Measurements from ENCODE around the gene GLS. TPM values are rescaled to one million over a fixed set of nuclear protein-coding genes. Genes with fewer than 3 reads are reported as not detected.
"Not testable (repeated sequence)": the region's sequence is repeated elsewhere in the genome, so short reads cannot be mapped to it uniquely, and the experiment has no call there.

GLS gene
- total RNA-seq, 1 donor from 2014 or later, result 179 TPM

DNA sequence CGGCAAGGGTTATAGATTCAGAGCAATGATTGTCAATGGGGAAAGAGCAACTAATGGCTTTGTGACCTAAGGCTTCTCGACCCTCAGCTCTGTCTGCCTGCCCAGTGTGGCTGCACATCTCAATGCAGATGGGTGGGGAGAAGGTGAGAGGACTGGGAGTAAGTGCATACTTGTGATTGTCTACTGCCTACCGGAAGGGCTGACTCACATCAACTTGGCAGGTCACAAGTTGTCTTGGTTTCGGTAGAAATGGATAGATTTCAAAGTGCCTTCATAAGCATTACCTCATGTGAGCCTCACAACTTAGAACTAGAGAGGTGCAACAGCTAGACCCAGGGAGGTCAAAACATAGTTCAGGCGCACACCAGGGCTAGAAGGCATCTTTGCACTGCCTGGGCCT, 104.0 kb downstream of the GLS start:
- intact Hi-C loops (cut with micrococcal nuclease), result loop anchor here (5.0 kb wide), 1 partner anchor 82 kb away; no protein-coding TSS in a partner anchor

DNA sequence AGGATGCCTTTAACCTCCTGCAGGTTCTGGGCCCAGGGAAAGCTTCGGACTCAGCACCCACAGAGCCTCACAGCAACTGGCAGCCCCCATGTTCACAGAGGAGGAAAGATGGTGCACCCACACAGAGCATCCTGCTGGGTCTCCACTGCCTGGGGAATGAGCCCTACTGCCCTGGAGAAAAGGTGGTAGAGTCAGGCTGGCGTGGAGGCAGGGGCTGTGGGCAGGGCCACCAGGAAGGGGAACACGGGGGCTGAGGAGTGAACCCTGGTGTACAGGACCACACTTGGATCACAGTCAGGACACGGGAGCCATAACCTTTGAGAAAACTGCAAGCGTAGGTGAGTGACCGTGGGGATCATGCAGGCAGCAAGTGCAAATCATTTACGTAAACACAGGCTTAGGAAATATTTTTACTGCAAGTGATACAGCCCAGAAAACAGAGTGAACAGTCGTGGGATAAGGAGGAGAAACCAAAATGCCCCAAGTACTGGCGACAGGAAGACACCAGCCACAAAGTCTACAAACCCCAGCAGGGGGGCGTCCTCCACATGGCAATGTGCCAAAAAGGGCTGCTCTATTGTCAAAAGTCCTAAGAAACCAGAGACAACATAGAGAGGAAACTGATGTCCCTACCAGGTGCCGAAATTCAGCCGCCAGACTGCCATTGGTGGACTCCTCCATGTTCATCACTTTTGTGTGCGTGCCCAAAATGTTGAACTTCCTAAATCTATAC, 105.8 kb downstream of the GLS start:
- intact Hi-C loops (cut with micrococcal nuclease), result no loop called here

DNA sequence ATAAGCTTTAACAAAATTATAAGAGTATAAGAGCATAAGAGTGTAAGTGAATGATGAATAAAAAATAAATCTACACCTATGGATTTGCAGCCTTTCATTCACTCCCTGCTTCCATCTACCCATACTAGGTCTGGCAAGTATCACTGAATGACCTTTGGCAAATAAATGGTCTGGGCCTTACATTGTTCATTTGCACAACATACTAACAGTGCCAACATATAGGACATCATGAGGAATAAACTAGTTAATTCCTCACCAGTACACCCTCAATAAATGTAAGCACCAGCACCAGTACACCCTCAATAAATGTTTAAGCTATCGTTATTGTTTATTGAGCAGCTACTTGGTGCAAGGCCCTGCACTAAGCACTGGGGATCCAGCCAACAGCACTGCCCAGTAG, 106.5 kb downstream of the GLS start:
- intact Hi-C loops (cut with micrococcal nuclease), result no loop called here

DNA sequence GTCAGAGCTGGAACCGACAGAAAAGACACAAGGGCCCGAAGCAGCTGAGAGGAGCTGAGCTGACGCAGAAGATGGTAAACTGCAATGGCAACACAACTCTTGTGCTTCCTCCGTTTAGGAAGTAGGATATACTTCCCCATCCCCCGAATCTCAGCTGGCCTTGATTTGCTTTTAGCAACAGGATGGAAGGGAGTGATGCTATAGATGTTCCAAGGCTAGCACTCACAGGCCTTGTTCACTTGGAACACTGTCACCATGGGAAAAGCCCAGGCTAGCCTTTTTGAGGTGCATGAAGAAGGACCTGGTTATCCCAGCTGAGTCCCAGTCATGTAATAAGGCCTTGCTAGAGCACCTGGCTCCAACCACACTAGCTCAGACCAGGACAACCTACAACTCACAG, 107.3 kb downstream of the GLS start:
- intact Hi-C loops (cut with micrococcal nuclease), result no loop called here

DNA sequence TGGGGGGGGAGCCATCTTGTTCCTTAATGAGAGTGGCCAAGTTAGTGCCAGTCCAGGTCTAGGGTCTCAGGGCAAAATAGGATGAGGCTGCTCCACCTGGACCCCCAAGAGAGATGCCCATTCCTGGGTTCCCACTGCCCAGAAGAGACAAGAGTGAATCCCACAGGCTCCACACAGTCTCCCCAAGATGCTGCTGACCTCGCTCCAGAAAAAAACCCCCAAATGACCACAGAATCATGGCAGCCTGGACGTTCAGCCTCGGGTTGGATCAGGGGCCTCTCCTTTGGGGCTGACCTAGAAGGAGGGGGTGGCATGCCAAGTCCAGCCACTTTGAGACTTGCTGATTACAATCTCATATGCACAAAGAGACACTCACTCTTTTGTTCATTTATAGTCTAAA, 108.3 kb downstream of the GLS start:
- intact Hi-C loops (cut with micrococcal nuclease), result loop anchor here (1.0 kb wide), 1 partner anchor 8 kb away; no protein-coding TSS in a partner anchor

DNA sequence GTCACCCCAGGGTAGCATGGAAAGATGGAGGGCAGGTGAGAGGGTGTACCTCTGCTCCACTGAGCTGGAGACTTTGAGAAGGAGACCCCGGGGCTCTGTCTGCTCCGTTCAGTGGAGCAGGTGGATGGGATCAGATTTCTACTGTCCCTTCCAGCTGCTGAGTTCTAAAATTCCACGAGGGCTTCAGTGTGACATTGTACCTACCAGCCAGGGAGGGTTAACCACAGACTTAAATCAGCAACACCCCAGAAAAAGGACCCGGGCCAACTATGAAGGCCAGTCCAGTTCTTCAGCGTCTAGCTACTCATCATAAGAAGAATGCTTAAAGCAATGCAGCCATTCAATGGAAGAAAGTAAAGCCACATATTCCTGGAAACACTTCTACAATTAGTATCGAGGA, 109.5 kb downstream of the GLS start:
- intact Hi-C loops (cut with micrococcal nuclease), result loop anchor here (2.0 kb wide), 1 partner anchor 15 kb away; no protein-coding TSS in a partner anchor

DNA sequence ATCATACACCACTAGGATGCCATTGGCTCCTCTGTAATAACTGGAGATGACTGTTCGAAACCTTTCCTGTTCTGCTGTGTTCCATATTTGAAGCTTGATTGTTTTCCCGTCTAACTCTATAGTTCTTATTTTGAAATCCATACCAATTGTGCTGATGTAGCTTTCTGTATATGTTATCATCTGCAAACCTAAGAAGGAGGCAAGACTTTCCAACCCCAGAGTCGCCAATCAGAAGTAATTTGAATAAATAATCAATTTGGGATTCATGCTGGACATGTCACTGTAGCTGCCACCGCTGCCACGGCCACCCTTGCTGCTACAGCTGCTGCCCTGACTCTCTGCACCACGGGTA, 112.6 kb downstream of the GLS start:
- intact Hi-C loops (cut with micrococcal nuclease), result no loop called here

DNA sequence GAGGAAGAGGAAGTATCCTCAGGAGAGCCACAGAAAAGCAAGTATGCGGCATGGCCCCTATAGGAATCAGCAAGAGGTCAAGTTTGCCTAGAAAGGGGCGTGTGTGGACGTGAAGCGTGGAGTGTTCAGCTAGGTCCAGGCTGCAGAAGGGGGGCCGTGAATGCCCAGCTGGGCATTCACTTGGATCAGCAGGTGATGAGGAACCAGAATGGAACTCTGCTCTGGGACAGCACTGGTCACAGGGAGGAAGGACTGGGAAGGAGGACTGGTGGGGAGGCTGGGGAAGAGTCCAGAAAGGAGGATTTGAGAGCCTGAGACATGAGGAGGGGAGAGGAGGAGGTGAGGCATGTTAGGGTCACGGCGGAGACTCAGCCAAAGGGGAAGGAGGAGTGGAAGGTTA, 113.5 kb downstream of the GLS start:
- intact Hi-C loops (cut with micrococcal nuclease), result no loop called here

DNA sequence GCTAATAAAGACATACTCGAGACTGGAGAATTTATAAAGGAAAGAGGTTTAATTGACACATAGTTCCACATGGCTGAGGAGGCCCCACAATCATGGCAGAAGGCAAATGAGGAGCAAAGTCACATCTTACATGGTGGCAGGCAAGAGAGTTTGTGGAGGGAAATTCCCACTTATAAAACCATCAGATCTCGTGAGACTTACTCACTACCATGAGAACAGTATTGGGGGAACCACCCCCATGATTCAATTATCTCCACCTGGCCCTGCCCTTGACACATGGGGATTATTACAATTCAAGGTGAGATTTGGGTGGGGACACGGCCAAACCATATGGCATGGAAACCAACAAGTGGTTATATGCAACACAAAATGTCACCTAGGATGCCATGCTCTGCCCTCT, 114.7 kb downstream of the GLS start:
- intact Hi-C loops (cut with micrococcal nuclease), result not testable (repeated sequence)

DNA sequence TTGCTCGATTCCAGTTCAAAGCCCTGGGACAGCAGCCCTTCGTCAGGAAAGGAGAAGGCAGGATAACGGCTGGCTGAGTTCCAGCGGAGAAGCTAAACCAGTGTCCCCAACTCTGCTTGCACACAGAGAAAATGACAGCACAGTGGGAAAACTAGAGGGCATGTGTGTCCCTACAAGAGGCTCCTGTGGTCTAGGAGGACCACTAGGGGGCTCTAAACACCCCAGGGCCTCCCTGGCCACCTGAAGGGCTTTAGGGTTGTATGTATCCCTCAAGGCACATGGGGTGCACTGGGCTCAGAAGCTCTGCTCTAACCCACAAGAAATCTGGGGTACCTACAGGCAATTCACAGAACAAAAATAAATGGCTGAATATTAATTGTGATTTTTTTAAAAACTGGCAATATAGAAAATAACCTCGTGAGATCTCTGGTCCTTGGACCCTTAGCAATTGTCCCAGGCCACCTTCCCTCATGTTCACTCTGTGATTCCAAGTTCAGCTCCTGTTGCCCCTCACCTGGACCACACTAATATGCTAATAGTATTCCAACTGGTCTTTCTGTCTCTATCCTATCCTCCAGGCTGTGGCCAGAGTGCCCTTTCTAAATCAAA, 115.8 kb downstream of the GLS start:
- intact Hi-C loops (cut with micrococcal nuclease), result loop anchor here (1.0 to 2.0 kb wide), 2 partner anchors 14 to 34 kb away; no protein-coding TSS in a partner anchor

DNA sequence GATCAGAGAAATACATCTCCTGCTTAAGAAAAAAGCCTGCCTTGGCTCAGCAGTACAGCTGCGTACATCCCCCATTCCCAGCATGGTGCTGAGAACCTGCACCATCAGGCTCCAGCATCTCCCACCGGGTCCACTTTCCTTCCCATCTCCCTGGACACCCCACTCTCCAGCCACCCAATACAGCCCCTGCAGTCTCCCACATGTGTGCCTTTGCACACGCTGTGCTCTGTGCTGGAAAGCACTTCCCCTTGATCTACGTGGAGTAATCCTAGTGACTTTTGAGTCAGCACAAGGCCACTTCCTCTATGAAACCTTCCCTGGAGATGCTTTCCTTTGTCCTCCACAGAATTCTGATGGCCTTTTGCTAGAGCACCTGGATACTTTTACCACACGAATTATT, 116.3 kb downstream of the GLS start:
- intact Hi-C loops (cut with micrococcal nuclease), result loop anchor here (1.0 to 2.0 kb wide), 2 partner anchors 14 to 33 kb away; no protein-coding TSS in a partner anchor

DNA sequence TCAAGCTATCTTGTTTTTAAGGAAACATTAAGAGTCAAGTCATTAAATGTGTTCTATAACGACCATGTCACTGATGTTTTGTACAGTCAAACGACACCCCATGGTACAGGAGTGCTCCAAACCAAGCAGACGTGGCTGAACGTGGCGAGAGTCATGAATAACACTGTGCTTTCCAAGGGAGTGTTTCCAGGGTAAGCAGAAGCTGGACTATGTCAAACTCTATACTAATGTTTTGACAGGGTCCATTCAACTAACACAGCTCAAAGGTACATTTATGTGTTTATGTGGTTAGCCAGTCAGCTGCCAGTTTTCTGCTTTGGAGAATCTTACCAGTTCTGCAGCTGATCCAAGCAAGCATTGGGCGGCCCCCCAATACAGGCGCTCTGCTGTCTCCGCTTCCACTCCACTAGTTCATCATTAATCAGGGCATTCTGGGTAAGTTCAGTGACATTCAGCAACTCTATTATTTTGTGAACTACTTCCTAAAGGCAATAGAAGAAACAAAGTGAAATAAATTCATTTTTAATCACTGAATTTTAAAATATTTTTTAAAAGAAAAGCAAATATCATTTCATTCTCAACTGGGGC, 117.0 kb downstream of the GLS start:
- intact Hi-C loops (cut with micrococcal nuclease), result loop anchor here (2.0 kb wide), 1 partner anchor 13 kb away; no protein-coding TSS in a partner anchor

DNA sequence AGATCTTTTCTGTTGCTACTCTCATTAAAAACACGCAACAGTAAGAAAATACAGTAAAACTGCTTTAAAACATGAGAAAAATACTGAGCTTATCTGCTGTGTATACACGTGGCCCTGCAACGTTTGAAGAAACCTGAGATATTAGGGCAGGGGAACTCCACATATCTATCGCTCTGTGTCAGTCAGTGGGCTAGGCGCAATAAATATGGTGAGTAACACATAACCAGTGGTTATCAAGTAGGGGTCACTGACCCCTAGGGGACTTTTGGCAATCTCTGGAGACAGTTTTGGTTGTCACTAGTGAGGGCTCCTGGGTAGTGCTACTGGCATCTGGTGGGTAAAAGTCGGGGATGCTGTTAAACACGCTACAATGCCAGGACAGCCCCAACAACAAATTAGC, 118.4 kb downstream of the GLS start:
- intact Hi-C loops (cut with micrococcal nuclease), result no loop called here

DNA sequence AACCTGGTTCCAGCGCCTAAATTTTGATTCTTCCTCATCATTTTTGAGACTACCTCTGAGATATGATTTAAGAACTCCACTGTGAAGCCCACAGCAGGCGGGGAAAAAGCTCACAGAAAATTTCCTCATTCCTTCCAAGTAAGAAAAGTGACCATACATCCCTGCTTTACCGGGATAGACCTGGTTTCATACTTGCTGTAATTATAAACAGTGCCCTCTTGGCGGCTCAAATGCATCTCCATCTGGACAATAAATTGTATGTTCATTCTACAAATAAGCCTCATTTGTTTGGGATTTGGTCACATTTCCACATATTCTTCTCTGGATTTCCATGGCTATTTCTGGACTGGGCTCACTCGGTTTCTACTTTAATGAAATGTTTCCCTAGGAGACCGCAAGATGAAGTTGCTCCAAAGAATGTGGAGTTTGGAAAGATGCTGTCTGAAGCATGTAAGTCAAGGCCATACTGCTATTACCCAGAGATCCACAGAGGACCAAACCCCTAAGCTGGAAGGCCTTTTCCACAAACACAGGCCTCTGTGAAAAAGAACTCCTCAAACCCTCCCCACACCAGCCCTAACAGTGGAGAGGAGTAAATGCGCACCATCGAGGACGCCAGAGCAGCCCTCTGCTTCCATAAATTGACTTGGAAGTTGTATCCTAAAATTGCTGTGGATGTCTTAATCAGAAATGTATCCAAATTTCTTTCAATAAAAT, 119.5 kb downstream of the GLS start:
- intact Hi-C loops (cut with micrococcal nuclease), result loop anchor here (1.0 kb wide), 1 partner anchor 11 kb away; no protein-coding TSS in a partner anchor

DNA sequence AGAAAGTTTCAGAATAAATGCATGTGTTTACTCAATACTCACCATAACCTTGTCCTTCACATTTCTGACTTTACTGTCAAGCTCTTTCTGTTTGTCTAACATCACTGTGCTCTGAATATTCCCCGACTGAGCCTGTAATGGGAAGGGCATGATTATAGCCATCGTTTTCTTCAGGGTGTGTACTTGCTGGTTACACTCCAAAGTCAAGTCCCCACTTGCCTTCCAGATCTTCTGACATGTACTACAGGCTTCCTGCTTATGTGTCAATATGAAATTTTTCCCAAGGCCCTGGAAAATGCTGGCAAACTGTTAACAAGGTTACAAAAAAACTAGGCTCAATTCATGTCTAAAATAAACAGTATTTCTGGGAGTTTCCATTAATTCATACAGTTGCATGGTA, 120.4 kb downstream of the GLS start:
- intact Hi-C loops (cut with micrococcal nuclease), result no loop called here

DNA sequence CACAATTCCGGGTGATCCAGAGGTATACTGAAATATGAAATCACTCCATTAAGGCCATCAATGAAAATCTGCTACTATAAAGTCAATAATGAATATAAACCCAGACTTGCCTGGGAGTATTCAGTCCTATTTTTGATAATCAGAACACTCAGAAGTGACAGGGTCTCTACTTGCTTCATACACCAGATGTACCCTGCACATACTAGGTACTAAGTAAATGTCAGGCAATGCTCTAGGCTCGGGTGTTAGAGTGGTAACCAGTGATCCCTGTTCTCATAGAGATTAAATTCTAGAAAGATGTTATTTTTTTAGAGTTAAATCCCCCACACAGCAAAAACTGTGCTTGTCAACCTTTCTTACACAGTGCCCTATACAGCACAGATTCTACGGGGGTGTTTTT, 121.0 kb downstream of the GLS start:
- intact Hi-C loops (cut with micrococcal nuclease), result no loop called here

DNA sequence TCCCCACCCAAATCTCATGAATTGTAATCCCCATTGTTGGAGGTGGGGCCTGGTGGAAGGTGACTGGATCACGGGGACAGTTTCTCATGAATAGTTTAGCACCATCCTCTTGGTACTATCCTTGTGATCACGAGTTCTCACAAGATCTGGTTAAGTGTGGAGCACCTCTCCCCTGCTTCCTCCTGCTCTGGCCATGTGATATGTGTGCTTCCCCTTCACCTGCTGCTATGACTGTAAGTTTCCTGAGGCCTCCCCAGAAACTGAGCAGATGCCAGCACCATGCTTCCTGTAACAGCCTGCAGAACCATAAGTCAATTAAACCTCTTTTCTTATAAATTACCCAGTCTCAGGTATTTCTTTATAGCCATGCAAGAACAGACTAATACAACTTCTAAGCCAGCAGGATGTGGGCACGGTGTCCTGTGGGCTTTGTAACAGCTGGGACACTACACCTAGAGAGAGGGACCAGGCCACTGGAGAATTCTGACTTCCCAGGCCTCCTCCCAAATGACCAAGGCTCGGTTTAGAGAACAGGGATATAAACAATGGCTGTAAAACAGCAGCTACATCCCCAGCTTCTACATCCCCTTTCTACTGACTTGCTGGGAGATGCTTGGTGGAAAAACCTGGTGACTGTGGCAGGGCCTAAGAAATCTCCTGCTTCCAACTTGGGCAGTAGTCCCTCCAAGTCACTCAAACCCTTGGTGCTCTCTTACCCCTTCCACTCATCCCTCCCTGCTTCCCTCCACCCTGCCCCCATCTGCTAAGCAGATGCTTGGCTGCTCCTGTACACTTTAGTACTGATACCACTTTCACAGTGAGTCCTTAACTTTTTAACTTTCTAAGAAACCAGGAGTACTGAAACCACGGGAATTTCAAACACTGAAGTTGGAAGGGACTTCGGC, 123.0 kb downstream of the GLS start:
- intact Hi-C loops (cut with micrococcal nuclease), result loop anchor here (1.0 kb wide), 1 partner anchor 21 kb away; no protein-coding TSS in a partner anchor

DNA sequence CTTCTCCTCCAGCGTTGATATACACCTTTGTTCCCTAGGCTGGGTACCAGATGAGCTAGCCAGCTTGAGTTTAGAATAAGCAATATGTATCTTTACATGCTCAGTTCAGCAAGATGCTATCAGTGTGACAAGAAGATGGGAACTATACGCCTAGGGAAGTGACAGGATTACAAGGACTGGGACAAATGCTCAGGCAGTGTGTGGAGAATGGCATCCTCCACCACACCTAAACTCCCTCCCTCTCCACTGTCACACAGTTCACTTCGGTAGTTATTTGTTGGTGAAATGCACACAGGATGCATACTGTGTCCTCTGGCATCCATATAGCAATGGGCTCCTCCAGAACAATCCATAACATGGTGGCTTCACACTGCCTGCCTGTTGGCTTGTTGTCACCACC, 125.7 kb downstream of the GLS start:
- intact Hi-C loops (cut with micrococcal nuclease), result no loop called here

DNA sequence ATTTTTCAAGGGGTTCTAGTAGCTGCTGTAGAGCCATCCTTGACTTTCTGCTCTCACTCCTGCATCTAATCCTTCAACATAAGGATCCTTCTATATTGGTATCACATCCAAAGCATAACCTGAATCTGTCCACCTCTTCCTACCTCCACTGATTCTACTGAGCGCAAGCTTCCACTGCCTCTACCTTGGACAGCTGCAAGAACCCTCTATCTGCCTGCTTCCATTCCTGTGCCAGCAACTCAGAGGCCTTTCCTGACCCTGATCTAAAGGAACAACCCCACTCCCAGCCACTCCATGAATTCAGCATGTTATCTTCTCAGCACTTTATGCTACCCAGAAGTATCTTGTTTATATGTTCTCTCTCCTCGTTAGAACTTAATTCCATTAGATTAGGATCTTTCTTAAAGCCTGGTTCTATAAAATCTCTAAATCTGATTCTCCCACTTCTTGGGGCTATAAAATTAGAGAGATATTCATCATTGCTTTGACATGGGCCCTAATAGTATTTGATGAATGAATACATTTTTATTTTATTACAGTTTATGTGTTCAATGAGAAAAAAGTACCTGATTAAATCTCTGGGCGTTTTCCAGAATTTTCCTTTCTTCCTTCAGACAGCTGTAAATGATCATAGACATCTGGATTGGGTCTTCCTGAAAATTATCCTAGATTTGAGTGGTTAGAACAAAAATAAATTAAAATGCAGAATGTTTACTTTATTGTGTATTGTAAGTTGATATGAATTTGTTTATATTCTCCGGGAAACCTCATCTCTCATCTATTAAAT, 126.6 kb downstream of the GLS start:
- intact Hi-C loops (cut with micrococcal nuclease), result no loop called here

DNA sequence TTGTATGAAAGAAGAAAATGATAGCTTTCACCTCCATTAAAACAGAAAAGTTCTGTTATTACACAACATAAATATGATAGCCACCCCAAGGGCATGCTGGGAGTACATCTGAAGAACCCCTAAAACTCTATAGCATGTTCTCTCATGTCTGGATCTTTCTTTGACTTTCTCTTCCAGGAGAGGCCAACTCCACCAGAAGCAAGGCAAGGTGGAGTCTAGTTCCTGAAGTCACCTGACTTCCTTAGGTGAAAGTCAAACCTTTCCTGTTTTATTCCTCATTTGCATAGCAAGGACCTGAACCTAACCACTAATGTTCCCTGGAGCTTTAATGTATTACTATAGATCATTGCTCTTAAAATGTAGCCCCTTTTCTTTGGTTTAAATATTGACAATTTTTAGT, 127.7 kb downstream of the GLS start:
- intact Hi-C loops (cut with micrococcal nuclease), result no loop called here
